ENCODE results near the gene GRIA3.
"Not testable (repeated sequence)": the region's sequence is repeated elsewhere in the genome, so short reads cannot be mapped to it uniquely, and the experiment has no call there.

Gene GRIA3

GRCh38 chrX:123271902-123272301, 87.8 kb downstream of the GRIA3 start:
- DNase-seq (ENCODE audit: low spot score) = no peak
- ChIA-PET CTCF (no interaction called here), POLR2A (ENCODE audit: low non-redundant PET) (no interaction called here)
- no peak overlapping the region for H3K27ac ChIP-seq
- TF ChIP-seq, protein P1, sequence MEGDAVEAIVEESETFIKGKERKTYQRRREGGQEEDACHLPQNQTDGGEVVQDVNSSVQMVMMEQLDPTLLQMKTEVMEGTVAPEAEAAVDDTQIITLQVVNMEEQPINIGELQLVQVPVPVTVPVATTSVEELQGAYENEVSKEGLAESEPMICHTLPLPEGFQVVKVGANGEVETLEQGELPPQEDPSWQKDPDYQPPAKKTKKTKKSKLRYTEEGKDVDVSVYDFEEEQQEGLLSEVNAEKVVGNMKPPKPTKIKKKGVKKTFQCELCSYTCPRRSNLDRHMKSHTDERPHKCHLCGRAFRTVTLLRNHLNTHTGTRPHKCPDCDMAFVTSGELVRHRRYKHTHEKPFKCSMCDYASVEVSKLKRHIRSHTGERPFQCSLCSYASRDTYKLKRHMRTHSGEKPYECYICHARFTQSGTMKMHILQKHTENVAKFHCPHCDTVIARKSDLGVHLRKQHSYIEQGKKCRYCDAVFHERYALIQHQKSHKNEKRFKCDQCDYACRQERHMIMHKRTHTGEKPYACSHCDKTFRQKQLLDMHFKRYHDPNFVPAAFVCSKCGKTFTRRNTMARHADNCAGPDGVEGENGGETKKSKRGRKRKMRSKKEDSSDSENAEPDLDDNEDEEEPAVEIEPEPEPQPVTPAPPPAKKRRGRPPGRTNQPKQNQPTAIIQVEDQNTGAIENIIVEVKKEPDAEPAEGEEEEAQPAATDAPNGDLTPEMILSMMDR (conservative IDR thresholded peaks at IDR 0.05; ENCODE audit: low read depth) = no peak

GRCh38 chrX:123272630-123273029, 88.6 kb downstream of the GRIA3 start:
- no peak overlapping the region for H3K27ac ChIP-seq
- DNase-seq (ENCODE audit: low spot score) = no peak
- ChIA-PET POLR2A (ENCODE audit: low non-redundant PET) (no interaction called here), CTCF (no interaction called here)
- TF ChIP-seq, protein P1 (conservative IDR thresholded peaks at IDR 0.05; ENCODE audit: low read depth) = no peak

DNA sequence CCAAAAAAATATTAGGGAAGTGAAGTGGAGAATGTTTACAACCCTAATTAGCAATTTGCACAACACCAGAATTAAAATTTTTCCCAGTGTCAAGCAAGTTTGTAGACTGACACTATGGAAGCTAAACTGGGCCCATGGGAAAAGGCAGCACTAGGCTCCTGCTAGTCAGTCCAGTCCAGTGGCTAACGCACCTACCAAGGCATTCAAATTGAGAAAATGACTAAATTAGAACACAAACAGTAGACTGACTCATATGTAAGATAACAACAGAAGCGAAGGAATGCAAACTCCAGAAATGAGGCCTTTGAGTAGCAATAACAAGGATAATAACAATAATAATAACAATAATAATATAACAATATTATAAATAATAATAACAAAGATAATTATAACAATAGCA, 90.7 kb downstream of the GRIA3 start:
- POLR2A ChIA-PET (ENCODE audit: low non-redundant PET) = no interaction called here
- CTCF ChIA-PET = no interaction called here
- no peak overlapping the region for H3K27ac ChIP-seq
- DNase-seq (ENCODE audit: low spot score) = no peak
- TF ChIP-seq, protein P1 (conservative IDR thresholded peaks at IDR 0.05; ENCODE audit: low read depth) = no peak

DNA sequence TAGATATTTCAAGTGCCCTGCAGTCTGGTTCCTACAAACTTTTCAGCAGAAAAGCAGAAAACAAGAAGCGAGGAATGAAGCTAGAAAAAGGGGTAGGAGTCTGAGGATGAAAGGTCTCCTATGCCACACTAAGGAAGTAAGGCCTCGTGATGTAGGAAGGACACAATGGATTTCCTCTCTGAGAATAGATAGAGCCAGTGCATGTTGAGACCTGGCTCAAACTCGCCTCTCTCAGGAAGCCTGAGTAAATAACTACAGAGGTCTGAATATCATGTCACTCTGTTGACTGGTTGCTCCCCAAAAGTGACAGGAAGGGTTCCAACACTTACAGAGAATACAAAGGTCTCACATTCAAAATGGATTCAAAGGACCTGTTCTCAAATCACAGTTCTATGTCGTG, 93.3 kb downstream of the GRIA3 start:
- TF ChIP-seq, protein P1 (conservative IDR thresholded peaks at IDR 0.05; ENCODE audit: low read depth) = no peak
- H3K27ac ChIP-seq = no peak overlapping the region
- DNase-seq (ENCODE audit: low spot score) = no peak
- ChIA-PET CTCF (no interaction called here), POLR2A (ENCODE audit: low non-redundant PET) (no interaction called here)

GRCh38 chrX:123277821-123278220, 93.7 kb downstream of the GRIA3 start:
- no peak for DNase-seq (ENCODE audit: low spot score)
- ChIA-PET POLR2A (ENCODE audit: low non-redundant PET) (no interaction called here), CTCF (no interaction called here)
- TF ChIP-seq, protein P1 (conservative IDR thresholded peaks at IDR 0.05; ENCODE audit: low read depth) = no peak
- no peak overlapping the region for H3K27ac ChIP-seq

- ChIA-PET CTCF (no interaction called here), POLR2A (ENCODE audit: low non-redundant PET) (no interaction called here)
These were observed 98.2 kb downstream of the GRIA3 start for GRCh38 chrX:123282241-123282640.

GRCh38 chrX:123283407-123283806, 99.3 kb downstream of the GRIA3 start:
- CTCF ChIA-PET; DNase-seq (ENCODE audit: low spot score); POLR2A ChIA-PET (ENCODE audit: low non-redundant PET); H3K27ac ChIP-seq: not testable (repeated sequence)

More at GRCh38 chrX:123282241-123282640, 98.2 kb downstream of the GRIA3 start:
- no peak for DNase-seq (ENCODE audit: low spot score)
- no peak overlapping the region for H3K27ac ChIP-seq
- TF ChIP-seq, protein P1 (conservative IDR thresholded peaks at IDR 0.05; ENCODE audit: low read depth) = no peak
